GM12878 (cell line): Measurements from ENCODE around the gene FHIP1A. TPM values are rescaled to one million over a fixed set of nuclear protein-coding genes. Genes with fewer than 3 reads are reported as not detected.

Source experiments
- ATAC-seq: fragments of 200-7000 bp; cut with Tn5 transposase; 3 replicates; pipeline ENCODE4 v1.9.1; 2020; ENCODE audit warnings: mild to moderate bottlenecking, moderate library complexity
- BruUV-seq: library from RNA; stranded (reverse); fragments of 400-500 nt; replicated peaks from 2 replicates; lab custom pipeline; 2021; lab: Mats Ljungman, UMichigan
- CTCF ChIA-PET: fragments of 300-600 bp; sonication (Branson Sonifier 250); formaldehyde crosslinking; extraction: SDS; loops from one replicate; lab custom pipeline; 2021; ENCODE audit warnings: inconsistent platforms; lab: Yijun Ruan, JAX
- POLR2A ChIA-PET: fragments of 350-600 bp; formaldehyde crosslinking; extraction: SDS; loops from one replicate; lab custom pipeline; 2021; ENCODE audit warnings: inconsistent platforms; lab: Charles Lee
- RAD21 ChIA-PET: fragments of 300-600 bp; sonication (Branson Sonifier 250); formaldehyde crosslinking; loops from one replicate; lab custom pipeline; 2023; ENCODE audit warnings: antibody characterized with exemption; ENCODE audit not compliant: unreplicated experiment; lab: Charles Lee
- SMC1A ChIA-PET: fragments of 300-600 bp; sonication (Branson Sonifier 250); formaldehyde crosslinking; loops from one replicate; lab custom pipeline; 2023; ENCODE audit not compliant: unreplicated experiment, uncharacterized antibody; lab: Charles Lee
- DNase-seq: peaks from one replicate; pipeline ENCODE4 v3.0.0-alpha.2; 2011; ENCODE audit warnings: low read depth, low spot score
- FAIRE-seq: peaks from 3 replicates; lab custom pipeline; 2011; peaks lifted over from hg19 to GRCh38; lab: Jason Lieb, UNC
- H2AFZ ChIP-seq: 2 replicates; pipeline ENCODE4 v1.6.0; 2011; ENCODE audit warnings: low read depth, low read length, control low read depth; ENCODE audit not compliant: control insufficient read depth
- H3K27ac ChIP-seq: 2 replicates; pipeline ENCODE4 v1.5.1; 2011; ENCODE audit warnings: control low read depth; ENCODE audit not compliant: control insufficient read depth, insufficient read depth
- H3K27me3 ChIP-seq, 2 experiments: replicated peaks in 1 of 2; 2 replicates each; pipeline versions ENCODE4 v1.6.0 to v1.6.1; 2011; ENCODE audit warnings: low read length in 1 of 2; ENCODE audit not compliant: control insufficient read depth in 2 of 2, insufficient read depth in 2 of 2
- H3K36me3 ChIP-seq, 2 experiments: 2 replicates each; pipeline ENCODE4 v1.5.1; 2011; ENCODE audit warnings: low read length in 1 of 2; ENCODE audit not compliant: control insufficient read depth in 2 of 2, insufficient read depth in 2 of 2
- H3K4me1 ChIP-seq: 2 replicates; pipeline ENCODE4 v1.6.1; 2011; ENCODE audit warnings: mild to moderate bottlenecking, low read length, moderate library complexity, mixed read lengths; ENCODE audit not compliant: control insufficient read depth, insufficient read depth
- H3K4me2 ChIP-seq: 2 replicates; pipeline ENCODE4 v1.6.0; 2011; ENCODE audit warnings: control low read depth; ENCODE audit not compliant: control insufficient read depth, insufficient read depth
- H3K4me3 ChIP-seq: fragments of 200-600 bp; sonication (generic); 2 replicates; pipeline ENCODE4 v1.5.1; 2016
- H3K79me2 ChIP-seq: 2 replicates; pipeline ENCODE4 v1.6.0; 2011; ENCODE audit warnings: low read length; ENCODE audit not compliant: control insufficient read depth, insufficient read depth
- H3K9ac ChIP-seq: 2 replicates; pipeline ENCODE4 v1.8.0; 2011; ENCODE audit warnings: low read length, control low read depth, mixed read lengths; ENCODE audit not compliant: control insufficient read depth, insufficient read depth
- H3K9me3 ChIP-seq: replicated peaks from 3 replicates; pipeline ENCODE4 v1.5.1; 2011; ENCODE audit warnings: mild to moderate bottlenecking, low read length; ENCODE audit not compliant: control insufficient read depth, insufficient read depth
- H4K20me1 ChIP-seq: 2 replicates; pipeline ENCODE4 v1.6.0; 2011; ENCODE audit not compliant: control insufficient read depth, insufficient read depth
- GABPA ChIP-seq: IDR thresholded peaks from 2 replicates; pipeline ENCODE4 v1.6.1; 2014; ENCODE audit warnings: antibody characterized with exemption, low read depth, mild to moderate bottlenecking, inconsistent platforms
- IKZF2 ChIP-seq, 2 experiments: fragments of 450-650 bp; IDR thresholded peaks; 2 replicates each; pipeline ENCODE4 v1.6.1; 2017; ENCODE audit warnings: mild to moderate bottlenecking in 2 of 2, moderate library complexity in 2 of 2
- NR2F1 ChIP-seq: fragments of 450-650 bp; conservative IDR thresholded peaks from 2 replicates; pipeline ENCODE4 v1.6.1; 2017; ENCODE audit warnings: mild to moderate bottlenecking
- POLR2AphosphoS5 ChIP-seq: IDR thresholded peaks from 2 replicates; pipeline ENCODE4 v1.6.1; 2011; ENCODE audit warnings: mild to moderate bottlenecking, low read length, inconsistent platforms
- SIX5 ChIP-seq: IDR thresholded peaks from 2 replicates; pipeline ENCODE4 v1.6.1; 2011; ENCODE audit warnings: mild to moderate bottlenecking, low read depth, low read length, moderate library complexity; ENCODE audit not compliant: severe bottlenecking
- SUZ12 ChIP-seq: fragments of 200-600 bp; sonication (generic); IDR thresholded peaks from one replicate; pipeline ENCODE4 v1.6.1; 2018; ENCODE audit warnings: antibody characterized with exemption, mild to moderate bottlenecking; ENCODE audit not compliant: unreplicated experiment
- TBL1XR1 ChIP-seq: IDR thresholded peaks from 2 replicates; pipeline ENCODE4 v1.6.1; 2012; ENCODE audit warnings: low read depth, low read length, improper control_type of control experiment
- ZNF207 ChIP-seq: fragments of 450-650 bp; IDR thresholded peaks from 2 replicates; pipeline ENCODE4 v1.6.1; 2014; ENCODE audit warnings: antibody characterized with exemption, mild to moderate bottlenecking, borderline replicate concordance
- ZNF217 ChIP-seq: fragments of 450-650 bp; IDR thresholded peaks from 2 replicates; pipeline ENCODE4 v1.6.1; 2017; ENCODE audit warnings: antibody characterized with exemption, mild to moderate bottlenecking
- ZNF24 ChIP-seq: fragments of 450-650 bp; IDR thresholded peaks from 2 replicates; pipeline ENCODE4 v1.6.1; 2017; ENCODE audit warnings: antibody characterized with exemption, mild to moderate bottlenecking
- WGBS: methylation state at CpG from one replicate; pipeline ENCODE4 v1.1.6; 2016; ENCODE audit warnings: low lambda C conversion rate; ENCODE audit not compliant: insufficient replicate concordance, insufficient coverage; ENCODE audit errors: missing lambda C conversion rate; 5-methylcytosine and 5-hydroxymethylcytosine counted together
- in situ Hi-C: fragments of 300-500 bp; cut with MboI; formaldehyde crosslinking; loops from 9 replicates; pipeline ENCODE4 v1.14.3; 2018; ENCODE audit warnings: mixed read lengths
- intact Hi-C: fragments of 100-400 bp; cut with micrococcal nuclease; formaldehyde crosslinking; loops from one replicate; pipeline ENCODE4 v1.14.2; 2022; ENCODE audit not compliant: unreplicated experiment
- polyA plus RNA-seq, 11 experiments: library from polyadenylated mRNA; depleted of rRNA in 4 of 11; unstranded in 6 of 11; stranded (reverse) in 5 of 11; fragments of >200 nt; fragmentation: Nextera tagmentation in 4 of 11; fragmentation: Illumina TruSeq in 1 of 11; extraction: Ambion mirVana in 4 of 11; extraction: Trizol in 1 of 11; gene quantifications; 1 replicate in 1 of 11; 2 replicates in 10 of 11; pipeline versions ENCODE4 v1.2.1 to v1.2.3, GENCODE V29; 2011 to 2016; ENCODE audit warnings: inconsistent platforms in 2 of 11, missing spikeins in 2 of 11, low read depth in 1 of 11
- total RNA-seq, 4 experiments: library from RNA; depleted of rRNA in 3 of 4; stranded (reverse); fragments of >200 nt in 3 of 4; fragmentation: Illumina TruSeq in 1 of 4; extraction: Trizol in 1 of 4; gene quantifications; 2 replicates each; pipeline versions ENCODE4 v1.2.1 to v1.2.3, GENCODE V29; 2013 to 2021
- TF ChIP-seq, protein P1 (sequence below): IDR thresholded peaks from 2 replicates; pipeline ENCODE4 v1.6.1; 2012; ENCODE audit warnings: low read depth, low read length, improper control_type of control experiment

FHIP1A gene
- total and polyA plus RNA-seq, 10 of the 15 experiments (the other 5 are each of a cell fraction or from before 2014, with no cell fraction given), result 0.02 to 5.5 (median 0.13) TPM; not detected in 1

DNA sequence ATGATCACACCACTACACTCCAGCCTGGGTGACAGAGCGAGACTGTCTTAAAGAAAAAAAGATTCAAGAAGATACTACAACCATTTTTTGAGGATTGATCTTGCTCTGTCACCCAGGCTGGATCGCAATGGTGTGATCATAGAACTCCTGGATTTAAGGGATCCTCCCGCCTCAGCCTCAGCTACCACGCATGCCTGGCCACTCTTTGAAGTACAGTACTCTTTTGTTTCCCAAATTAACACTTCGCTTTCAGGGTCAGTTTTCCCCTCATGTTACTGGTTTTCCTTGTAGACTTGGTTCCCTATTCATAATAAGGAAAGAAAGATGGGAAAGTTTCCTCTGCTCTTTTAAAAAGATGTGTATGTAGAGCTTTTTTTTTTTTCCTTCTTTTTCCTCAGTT, 34.3 kb downstream of the FHIP1A start:
- ChIA-PET RAD21 (no interaction called here), SMC1A (interaction anchor here (0.7 kb wide), 1 partner anchor 132 kb away, joined by 4 read pairs; no protein-coding TSS in a partner anchor), POLR2A (interaction anchor here (0.6 kb wide), 1 partner anchor 10 kb away, joined by 3 read pairs; no protein-coding TSS in a partner anchor), CTCF (no interaction called here)
- no peaks in the 10 kb centered on the region for H3K9me3 ChIP-seq
- H3K4me2 ChIP-seq, result no peak overlapping the region
- ATAC-seq (no peak), FAIRE-seq (no peak), DNase-seq (no peak)
- in situ Hi-C loops (no loop called here), intact Hi-C loops (no loop called here)
- TF ChIP-seq GABPA (no peak), IKZF2 (IDR thresholded peaks at IDR 0.05) (no peak), ZNF207 (no peak), ZNF217 (no peak), SUZ12 (no peak)
- TF ChIP-seq, protein P1, sequence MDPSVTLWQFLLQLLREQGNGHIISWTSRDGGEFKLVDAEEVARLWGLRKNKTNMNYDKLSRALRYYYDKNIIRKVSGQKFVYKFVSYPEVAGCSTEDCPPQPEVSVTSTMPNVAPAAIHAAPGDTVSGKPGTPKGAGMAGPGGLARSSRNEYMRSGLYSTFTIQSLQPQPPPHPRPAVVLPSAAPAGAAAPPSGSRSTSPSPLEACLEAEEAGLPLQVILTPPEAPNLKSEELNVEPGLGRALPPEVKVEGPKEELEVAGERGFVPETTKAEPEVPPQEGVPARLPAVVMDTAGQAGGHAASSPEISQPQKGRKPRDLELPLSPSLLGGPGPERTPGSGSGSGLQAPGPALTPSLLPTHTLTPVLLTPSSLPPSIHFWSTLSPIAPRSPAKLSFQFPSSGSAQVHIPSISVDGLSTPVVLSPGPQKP, result no peak
- no peak overlapping the region for H3K27ac ChIP-seq
- no peaks in the 10 kb centered on the region for H4K20me1 ChIP-seq
- H2AFZ ChIP-seq, result no peak overlapping the region
- WGBS, result 44% methylated on average over 5 of the region's 5 CpGs
- no TSS peak for BruUV-seq
- H3K4me1 ChIP-seq, result no peaks in the 10 kb centered on the region
- no peak overlapping the region for H3K9ac ChIP-seq
- peaks cover 0 to 2% of the 10 kb centered on the region in 2 experiments; a peak in 1 of 4 replicates for H3K27me3 ChIP-seq
- H3K4me3 ChIP-seq, result no peak overlapping the region
- H3K36me3 ChIP-seq, result no peaks in the 10 kb centered on the region
- H3K79me2 ChIP-seq, result no peaks in the 10 kb centered on the region

DNA sequence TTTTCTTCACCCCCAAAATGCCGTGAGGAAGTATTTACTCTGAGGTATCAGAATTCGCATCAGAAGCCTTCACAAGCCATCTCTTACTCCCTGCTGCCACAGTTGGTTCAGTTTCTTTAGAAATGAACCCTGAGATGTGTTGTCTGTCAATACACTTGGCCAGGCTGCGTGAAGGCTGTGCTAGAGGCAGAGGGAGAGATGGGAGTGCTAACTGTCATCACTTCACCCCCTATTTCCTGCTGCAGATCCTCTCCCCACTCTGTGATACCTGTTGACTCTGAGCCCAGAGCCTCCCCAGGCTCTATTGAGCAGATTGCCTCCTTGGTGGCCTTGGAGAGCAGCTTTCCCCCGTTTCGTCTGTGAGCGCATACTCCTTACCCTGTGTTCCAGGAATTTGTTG, 34.8 kb downstream of the FHIP1A start:
- no peak overlapping the region for H2AFZ ChIP-seq
- POLR2A ChIA-PET, result no interaction called here
- DNase-seq (no peak), FAIRE-seq (no peak), ATAC-seq (no peak)
- no peaks in the 10 kb centered on the region for H3K36me3 ChIP-seq
- RAD21 ChIA-PET, result no interaction called here
- no TSS peak for BruUV-seq
- 49% methylated on average over 6 of the region's 6 CpGs for WGBS
- intact Hi-C loops (no loop called here), in situ Hi-C loops (no loop called here)
- CTCF ChIA-PET, result no interaction called here
- SMC1A ChIA-PET, result interaction anchor here (0.9 kb wide), 1 partner anchor 12 kb away, joined by 3 read pairs; no protein-coding TSS in a partner anchor
- H3K27ac ChIP-seq, result no peak overlapping the region
- H3K4me1 ChIP-seq, result no peaks in the 10 kb centered on the region
- no peaks in the 10 kb centered on the region for H3K79me2 ChIP-seq
- H4K20me1 ChIP-seq, result no peaks in the 10 kb centered on the region
- H3K9me3 ChIP-seq, result no peaks in the 10 kb centered on the region
- TF ChIP-seq NR2F1 (no peak), POLR2AphosphoS5 (no peak), ZNF24 (no peak), SIX5 (no peak), TBL1XR1 (no peak)
- H3K9ac ChIP-seq, result no peak overlapping the region
- no peak overlapping the region for H3K4me2 ChIP-seq
- H3K27me3 ChIP-seq, result peaks cover 0 to 2% of the 10 kb centered on the region in 2 experiments; a peak in 1 of 4 replicates
- H3K4me3 ChIP-seq, result no peak overlapping the region
